ENCODE measurements around the gene DCTN3.
"Not testable (repeated sequence)": the region's sequence is repeated elsewhere in the genome, so short reads cannot be mapped to it uniquely, and the experiment has no call there.

Gene DCTN3

GRCh38 chr9:34646211-34647083 lies 26.2 kb upstream of the DCTN3 start, which contains the start of gene GALT:
GALT (plus strand) TSS chr9:34646675; CDS start chr9:34646705, 30 bp downstream.
- DNase-seq, result peak; percentile 97

- DNase-seq, result no peak
These were observed 24.5 kb upstream of the DCTN3 start for GRCh38 chr9:34644766-34645314.

- DNase-seq, result no peak
These were observed 22.4 kb upstream of the DCTN3 start for GRCh38 chr9:34642679-34643078.

- DNase-seq, result not testable (repeated sequence)
These were observed 19.0 kb upstream of the DCTN3 start for GRCh38 chr9:34639322-34639721.

GRCh38 chr9:34638138-34638445 lies 17.8 kb upstream of the DCTN3 start:
- no peak for DNase-seq

- DNase-seq, result peak; percentile 98
These were observed 17.3 kb upstream of the DCTN3 start, which contains the start of gene SIGMAR1 for GRCh38 chr9:34637356-34638137. SIGMAR1 (minus strand) TSS chr9:34637787; CDS start chr9:34637697, 90 bp downstream.

GRCh38 chr9:34636791-34637355 lies 16.6 kb upstream of the DCTN3 start:
- no peak for DNase-seq

DNA sequence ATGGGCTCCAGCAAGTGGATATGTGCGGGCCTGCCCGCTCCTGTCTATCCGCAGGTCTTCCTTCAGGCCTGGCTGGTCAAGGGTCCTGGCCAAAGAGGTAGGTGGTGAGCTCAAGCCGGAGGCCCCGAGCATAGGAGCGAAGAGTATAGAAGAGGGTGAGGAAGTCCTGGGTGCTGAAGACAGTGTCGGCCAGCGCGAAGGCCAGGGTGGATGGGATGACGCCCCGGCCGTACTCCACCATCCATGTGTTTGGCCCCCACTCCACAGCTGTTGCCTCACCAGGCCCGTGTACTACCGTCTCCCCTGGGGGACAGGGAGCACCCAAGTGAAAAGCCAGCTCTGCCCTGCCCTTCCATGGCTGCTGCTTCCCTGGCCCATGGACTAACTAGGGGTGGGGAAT lies 15.3 kb upstream of the DCTN3 start:
- no peak for DNase-seq

- no peak for DNase-seq
These were observed 14.4 kb upstream of the DCTN3 start for GRCh38 chr9:34634551-34635248.

GRCh38 chr9:34633851-34634550 lies 13.7 kb upstream of the DCTN3 start:
- peak; percentile 83 for DNase-seq

GRCh38 chr9:34633166-34633565 lies 12.9 kb upstream of the DCTN3 start:
- DNase-seq, result no peak

- no peak for DNase-seq
These were observed 10.3 kb upstream of the DCTN3 start for GRCh38 chr9:34630402-34631154.

- no peak for DNase-seq
These were observed 9.2 kb upstream of the DCTN3 start for GRCh38 chr9:34629491-34629808.

DNA sequence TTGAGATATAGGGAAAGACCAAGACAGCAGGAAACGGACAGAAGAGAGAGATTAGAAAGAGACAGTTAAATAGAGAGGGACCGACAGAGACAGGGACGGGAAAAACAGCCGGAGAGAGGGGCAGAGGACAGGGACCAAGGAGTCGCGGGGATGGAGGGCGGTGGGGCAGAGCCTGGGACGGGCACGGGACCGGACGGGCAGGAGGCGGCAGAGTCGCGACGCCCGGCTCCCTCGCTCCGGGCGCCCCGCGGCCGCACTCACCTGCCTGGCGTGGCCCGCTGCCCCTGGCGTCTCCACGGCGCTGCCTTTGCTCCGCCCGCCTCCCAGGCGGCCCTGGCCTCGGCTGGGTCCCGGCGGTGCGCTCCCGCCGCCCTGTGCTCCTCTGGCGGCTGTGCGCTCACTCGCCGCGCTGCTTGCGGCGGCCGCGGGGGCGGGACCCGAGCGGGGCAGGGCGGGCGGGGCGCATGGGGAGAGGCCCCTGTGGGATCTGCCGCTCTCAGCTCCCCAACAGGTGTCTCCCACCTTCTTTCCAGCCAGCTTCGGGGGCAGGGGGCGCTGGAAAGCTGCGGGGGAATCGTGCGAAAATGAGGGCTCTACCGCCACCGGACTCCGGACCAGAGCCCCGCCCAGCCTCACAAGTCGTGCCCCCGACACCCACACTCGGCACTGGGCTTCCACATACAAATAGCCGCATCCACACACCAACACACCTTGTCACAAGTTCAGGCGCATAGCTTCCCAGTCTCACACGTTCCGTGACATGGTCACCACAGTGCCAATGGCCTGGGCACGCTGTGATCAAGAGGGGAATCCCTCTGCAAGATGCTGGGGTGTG lies 8.6 kb upstream of the DCTN3 start, which contains the start of gene ARID3C:
TSS of gene ARID3C (minus strand) at position 411 of the 835 bp plus-strand sequence. CDS start 1,052 bp downstream, outside the sequence.
- DNase-seq, result peak; percentile 47

DNA sequence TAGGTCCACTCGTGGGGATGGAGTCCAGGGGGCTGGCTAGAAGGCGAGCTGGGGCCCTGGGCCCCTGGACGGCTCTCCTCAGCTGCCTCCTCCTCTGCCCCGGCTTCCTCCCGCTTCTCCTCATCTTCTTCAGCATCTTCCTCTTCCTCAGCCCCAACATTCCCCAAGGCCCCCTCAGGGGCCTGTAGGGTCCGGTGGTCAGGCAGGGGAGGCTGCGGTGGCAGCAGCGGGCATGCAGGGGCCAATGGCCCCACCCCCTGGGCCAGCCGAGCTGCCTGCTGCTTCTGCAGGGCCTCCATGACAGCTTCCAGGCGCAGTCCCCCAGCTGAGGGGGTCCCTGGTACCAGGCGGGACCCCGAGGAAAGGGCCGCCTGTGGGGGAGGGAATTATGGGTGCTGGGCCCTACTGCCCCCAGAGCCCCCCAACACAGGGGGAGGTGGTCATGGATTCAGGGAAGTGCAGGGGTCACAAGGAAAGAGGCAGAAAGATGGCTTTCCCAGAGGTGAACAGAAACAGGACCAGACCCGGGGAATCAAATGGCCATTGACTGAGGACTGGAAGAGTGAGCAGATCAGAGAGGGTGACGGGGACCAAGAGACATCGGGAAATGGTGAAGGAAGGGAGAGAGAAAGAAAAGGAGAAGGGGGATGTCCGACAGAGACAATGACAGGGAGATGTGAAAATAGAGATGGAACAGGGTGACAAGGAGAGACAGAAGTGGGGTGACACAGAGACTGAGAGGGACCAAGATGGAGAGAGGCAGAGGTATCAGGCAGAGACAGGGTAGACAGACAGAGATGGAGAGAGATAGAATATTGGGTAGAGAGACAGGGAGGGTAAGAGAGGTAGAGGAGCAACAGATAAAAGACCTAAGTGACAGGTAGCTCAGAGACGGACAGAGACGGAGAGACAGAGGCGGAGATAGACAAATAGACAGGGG lies 7.7 kb upstream of the DCTN3 start:
- no peak for DNase-seq

DNA sequence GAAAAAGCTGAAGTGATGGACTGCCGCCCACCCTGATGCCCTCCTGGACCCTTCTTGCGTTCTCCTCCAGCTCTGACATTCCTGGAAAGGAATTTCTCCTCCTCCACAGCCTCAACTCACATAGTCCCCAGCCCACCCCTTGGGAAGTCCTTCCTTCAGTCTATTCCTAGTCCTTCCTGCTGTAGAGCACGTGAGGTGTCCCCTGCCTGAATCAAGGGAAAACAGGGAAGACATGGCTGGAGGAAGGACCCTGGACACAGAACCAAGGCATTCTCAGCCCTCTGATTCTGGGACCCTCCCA lies 4.8 kb upstream of the DCTN3 start:
- DNase-seq, result no peak

DNA sequence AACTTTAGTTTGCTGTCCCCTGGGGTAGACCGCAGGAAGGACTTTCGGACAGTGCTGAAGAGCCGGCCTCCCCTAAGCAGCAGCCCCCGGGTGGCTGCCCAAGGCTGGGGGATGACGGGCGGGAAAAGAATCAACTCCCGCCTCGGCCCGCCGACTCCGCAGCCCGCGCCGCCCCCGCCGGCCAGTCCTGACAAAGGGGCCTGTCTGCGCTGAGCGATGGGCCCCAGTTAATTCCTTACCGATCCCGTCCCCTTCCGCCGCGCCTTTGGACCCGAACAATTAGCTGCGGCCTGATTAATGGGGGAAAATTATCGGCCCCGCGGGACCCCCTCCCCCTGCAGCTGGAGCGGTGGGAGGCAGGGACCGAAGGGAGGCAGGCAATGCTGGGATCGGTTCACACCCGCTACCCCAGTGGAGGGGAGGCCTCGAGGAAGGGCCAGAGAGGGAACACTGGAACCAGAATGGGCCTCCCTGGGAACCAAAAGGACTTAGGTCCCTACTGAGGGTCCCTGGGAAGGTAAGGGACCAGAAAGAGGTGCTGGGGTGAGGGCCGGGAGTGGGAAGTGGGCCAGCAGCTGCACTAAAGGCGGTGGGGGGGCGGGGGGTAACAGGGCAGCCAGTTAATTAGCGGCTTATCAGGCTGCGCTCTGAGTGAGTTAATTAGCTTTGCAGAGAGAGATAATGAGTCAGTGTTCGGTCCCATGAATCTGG lies 4.3 kb upstream of the DCTN3 start:
- DNase-seq, result peak; percentile 54

- peak; percentile 35 for DNase-seq
These were observed 3.3 kb upstream of the DCTN3 start for GRCh38 chr9:34623374-34624235.

All from eye (tissue), 1 donor.